Stimulated activated naive CD8-positive, alpha-beta T cell treated with anti-CD3 and anti-CD28 coated beads, Interleukin-15, amount 100 ng/mL, for 72 hours (primary cell): Measurements from ENCODE around the gene ARL14.

Experiments used
- ATAC-seq: fragments of 150-1000 bp; cut with Tn5 transposase; 2 replicates; pipeline ENCODE4 v1.10.0; 2021; ENCODE audit warnings: mild to moderate bottlenecking, moderate library complexity
- DNase-seq, 2 donors: peaks; one replicate each; pipeline ENCODE4 v3.0.0; 2021 to 2022
- H3K27ac Mint-ChIP-seq, 2 donors: one replicate each; pipeline ENCODE4 v1.8.0; 2022; ENCODE audit warnings: mild to moderate bottlenecking in 2 of 2, mixed read lengths in 2 of 2, moderate library complexity in 2 of 2
- H3K27me3 Mint-ChIP-seq: one replicate; pipeline ENCODE4 v1.8.0; 2022; ENCODE audit warnings: mixed read lengths
- H3K4me1 Mint-ChIP-seq: one replicate; pipeline ENCODE4 v1.8.0; 2022; ENCODE audit warnings: mild to moderate bottlenecking, mixed read lengths
- H3K4me3 Mint-ChIP-seq, 2 donors: one replicate each; pipeline ENCODE4 v1.8.0; 2022; ENCODE audit warnings: mild to moderate bottlenecking in 2 of 2, mixed read lengths in 2 of 2, moderate library complexity in 1 of 2
- H3K9me3 Mint-ChIP-seq, 2 donors: one replicate each; pipeline ENCODE4 v1.8.0; 2022; ENCODE audit warnings: mixed read lengths in 2 of 2

ARL14 gene

GRCh38 chr3:160676547-160677303 lies at the start of gene ARL14:
ARL14 (plus strand) TSS chr3:160677160; CDS start chr3:160677347, 187 bp downstream.
- Mint-ChIP-seq H3K9me3 (no peaks in the 10 kb centered on the region), H3K27me3 (peaks cover 22% of the 10 kb centered on the region), H3K4me3 (no peak within 1 kb of the TSS), H3K4me1 (no peaks in the 10 kb centered on the region), H3K27ac (no peak within 1 kb of the TSS)
- ATAC-seq (no peak), DNase-seq (no peak)

- Mint-ChIP-seq H3K27me3 (no peaks in the 10 kb centered on the region), H3K9me3 (no peaks in the 10 kb centered on the region), H3K27ac (no peak overlapping the region), H3K4me1 (no peaks in the 10 kb centered on the region), H3K4me3 (no peak overlapping the region)
- DNase-seq, result no peak
- no peak for ATAC-seq
Observed at GRCh38 chr3:160629491-160629890, 47.5 kb upstream of the ARL14 start.

GRCh38 chr3:160633361-160634083 lies 43.4 kb upstream of the ARL14 start:
- H3K4me1 Mint-ChIP-seq, result no peaks in the 10 kb centered on the region
- no peaks in the 10 kb centered on the region for H3K27me3 Mint-ChIP-seq
- ATAC-seq (no peak), DNase-seq (no peak)
- H3K27ac Mint-ChIP-seq, result no peak overlapping the region
- no peak overlapping the region for H3K4me3 Mint-ChIP-seq
- H3K9me3 Mint-ChIP-seq, result no peaks in the 10 kb centered on the region

GRCh38 chr3:160635213-160635612 lies 41.7 kb upstream of the ARL14 start:
- Mint-ChIP-seq H3K27me3 (no peaks in the 10 kb centered on the region), H3K9me3 (no peaks in the 10 kb centered on the region), H3K4me3 (no peak overlapping the region), H3K27ac (no peak overlapping the region), H3K4me1 (no peaks in the 10 kb centered on the region)
- DNase-seq (no peak), ATAC-seq (no peak)

- H3K27me3 Mint-ChIP-seq, result no peaks in the 10 kb centered on the region
- ATAC-seq (no peak), DNase-seq (no peak)
- no peak overlapping the region for H3K4me3 Mint-ChIP-seq
- H3K9me3 Mint-ChIP-seq, result no peaks in the 10 kb centered on the region
- no peaks in the 10 kb centered on the region for H3K4me1 Mint-ChIP-seq
- H3K27ac Mint-ChIP-seq, result no peak overlapping the region
Observed at GRCh38 chr3:160637086-160637485, 39.9 kb upstream of the ARL14 start.

- no peak overlapping the region for H3K4me3 Mint-ChIP-seq
- DNase-seq, result no peak
- no peaks in the 10 kb centered on the region for H3K27me3 Mint-ChIP-seq
- no peaks in the 10 kb centered on the region for H3K4me1 Mint-ChIP-seq
- H3K9me3 Mint-ChIP-seq, result no peaks in the 10 kb centered on the region
- ATAC-seq, result no peak
- H3K27ac Mint-ChIP-seq, result no peak overlapping the region
Observed at GRCh38 chr3:160638184-160638583, 38.8 kb upstream of the ARL14 start.

- Mint-ChIP-seq H3K4me3 (no peak overlapping the region), H3K9me3 (no peaks in the 10 kb centered on the region), H3K27me3 (no peaks in the 10 kb centered on the region), H3K4me1 (no peaks in the 10 kb centered on the region), H3K27ac (no peak overlapping the region)
- ATAC-seq (no peak), DNase-seq (no peak)
Observed at GRCh38 chr3:160641665-160642309, 35.2 kb upstream of the ARL14 start.

- DNase-seq, result no peak
- no peaks in the 10 kb centered on the region for H3K4me1 Mint-ChIP-seq
- H3K27ac Mint-ChIP-seq, result no peak overlapping the region
- no peaks in the 10 kb centered on the region for H3K9me3 Mint-ChIP-seq
- no peak overlapping the region for H3K4me3 Mint-ChIP-seq
- ATAC-seq, result no peak
- H3K27me3 Mint-ChIP-seq, result no peaks in the 10 kb centered on the region
Observed at GRCh38 chr3:160643994-160644393, 33.0 kb upstream of the ARL14 start.

GRCh38 chr3:160644491-160644890 lies 32.5 kb upstream of the ARL14 start:
- no peak overlapping the region for H3K27ac Mint-ChIP-seq
- no peaks in the 10 kb centered on the region for H3K27me3 Mint-ChIP-seq
- no peak for ATAC-seq
- no peak overlapping the region for H3K4me3 Mint-ChIP-seq
- no peak for DNase-seq
- no peaks in the 10 kb centered on the region for H3K9me3 Mint-ChIP-seq
- no peaks in the 10 kb centered on the region for H3K4me1 Mint-ChIP-seq

GRCh38 chr3:160648701-160649100 lies 28.3 kb upstream of the ARL14 start:
- DNase-seq (no peak), ATAC-seq (no peak)
- H3K27ac Mint-ChIP-seq, result no peak overlapping the region
- H3K4me1 Mint-ChIP-seq, result no peaks in the 10 kb centered on the region
- no peaks in the 10 kb centered on the region for H3K9me3 Mint-ChIP-seq
- no peaks in the 10 kb centered on the region for H3K27me3 Mint-ChIP-seq
- H3K4me3 Mint-ChIP-seq, result no peak overlapping the region

GRCh38 chr3:160649596-160649995 lies 27.4 kb upstream of the ARL14 start:
- Mint-ChIP-seq H3K9me3 (no peaks in the 10 kb centered on the region), H3K27ac (no peak overlapping the region)

GRCh38 chr3:160653512-160653911 lies 23.4 kb upstream of the ARL14 start:
- no peaks in the 10 kb centered on the region for H3K9me3 Mint-ChIP-seq
- no peak for DNase-seq
- H3K27ac Mint-ChIP-seq, result no peak overlapping the region
- peaks cover 12% of the 10 kb centered on the region for H3K27me3 Mint-ChIP-seq
- ATAC-seq, result no peak
- H3K4me3 Mint-ChIP-seq, result no peak overlapping the region
- no peaks in the 10 kb centered on the region for H3K4me1 Mint-ChIP-seq

More at GRCh38 chr3:160649596-160649995, 27.4 kb upstream of the ARL14 start:
- H3K27me3 Mint-ChIP-seq, result peaks cover 7% of the 10 kb centered on the region
- no peak overlapping the region for H3K4me3 Mint-ChIP-seq
- DNase-seq (no peak), ATAC-seq (no peak)
- H3K4me1 Mint-ChIP-seq, result no peaks in the 10 kb centered on the region

GRCh38 chr3:160660902-160661301 lies 16.1 kb upstream of the ARL14 start:
- Mint-ChIP-seq H3K4me1 (no peaks in the 10 kb centered on the region), H3K9me3 (no peaks in the 10 kb centered on the region), H3K4me3 (no peak overlapping the region), H3K27me3 (no peaks in the 10 kb centered on the region), H3K27ac (no peak overlapping the region)
- DNase-seq (no peak), ATAC-seq (no peak)

- ATAC-seq (no peak), DNase-seq (no peak)
- no peak overlapping the region for H3K27ac Mint-ChIP-seq
- no peaks in the 10 kb centered on the region for H3K27me3 Mint-ChIP-seq
- H3K4me1 Mint-ChIP-seq, result no peaks in the 10 kb centered on the region
- no peaks in the 10 kb centered on the region for H3K9me3 Mint-ChIP-seq
- H3K4me3 Mint-ChIP-seq, result no peak overlapping the region
Observed at GRCh38 chr3:160661660-160662059, 15.3 kb upstream of the ARL14 start.

GRCh38 chr3:160665231-160665630 lies 11.7 kb upstream of the ARL14 start:
- H3K27me3 Mint-ChIP-seq, result no peaks in the 10 kb centered on the region
- no peak overlapping the region for H3K4me3 Mint-ChIP-seq
- H3K9me3 Mint-ChIP-seq, result no peaks in the 10 kb centered on the region
- no peak overlapping the region for H3K27ac Mint-ChIP-seq
- ATAC-seq (no peak), DNase-seq (no peak)
- no peaks in the 10 kb centered on the region for H3K4me1 Mint-ChIP-seq
